NB4 (cell line): ENCODE measurements around the gene TRIM71.

Source experiments
- CTCF ChIP-seq: IDR thresholded peaks from one replicate; pipeline ENCODE4 v1.5.1; 2012; ENCODE audit warnings: low read depth, low read length
- MAX ChIP-seq: IDR thresholded peaks from 2 replicates; pipeline ENCODE4 v1.6.1; 2011; ENCODE audit warnings: low read depth, low read length
- MYC ChIP-seq: IDR thresholded peaks from 2 replicates; pipeline ENCODE4 v1.6.1; 2011; ENCODE audit warnings: low read depth, low read length
- POLR2A ChIP-seq: IDR thresholded peaks from 2 replicates; pipeline ENCODE4 v1.6.1; 2011; ENCODE audit warnings: mild to moderate bottlenecking; ENCODE audit not compliant: insufficient read length; ENCODE audit errors: extremely low read depth

GRCh38 chr3:32831791-32832190 is 14.0 kb downstream of the TRIM71 start:
- TF ChIP-seq CTCF = no peak
- TF ChIP-seq MAX = no peak
- TF ChIP-seq POLR2A = no peak
- TF ChIP-seq MYC = no peak
